ENCODE results near the gene DPP6. TPM values are rescaled to one million over a fixed set of nuclear protein-coding genes. Genes with fewer than 3 reads are reported as not detected.

Gene DPP6
- total RNA-seq, 2 experiments from 2014 or later, result not detected

DNA sequence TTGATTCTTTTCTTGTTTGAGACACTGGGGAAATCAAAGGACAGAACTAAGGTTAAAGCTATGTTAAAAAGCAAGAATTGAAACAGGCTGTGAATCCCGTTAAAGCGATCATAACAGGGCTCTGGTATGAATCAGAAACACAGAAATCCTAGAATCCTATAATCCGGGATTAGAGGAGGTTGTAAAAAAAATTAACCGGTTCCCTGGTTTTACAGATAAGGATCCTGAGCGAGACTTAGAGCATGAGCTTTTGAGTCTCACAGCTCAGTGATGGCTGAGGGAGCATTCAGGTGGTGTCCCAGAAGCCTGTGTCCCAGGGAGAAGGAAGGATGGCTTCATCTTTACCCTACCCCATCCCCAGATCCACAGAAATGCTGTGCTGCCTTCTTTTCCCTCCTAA is 489.4 kb downstream of the DPP6 start:
- POLR2A ChIA-PET, result no interaction called here
- Histone ChIP-seq H3K27me3 (ENCODE audit: control insufficient read depth in 1 of 2, insufficient read depth in 2 of 2, low read length in 2 of 2) (no peaks in the 10 kb centered on the region), H3K4me1 (ENCODE audit: insufficient read depth, low read length) (no peaks in the 10 kb centered on the region), H3K9me3 (ENCODE audit: control insufficient read depth in 1 of 2, insufficient read depth in 1 of 2, low read length in 2 of 2) (peaks cover 0 to 4% of the 10 kb centered on the region in 2 experiments), H3K36me3 (ENCODE audit: insufficient read depth, low read length) (no peaks in the 10 kb centered on the region), H3K27ac (ENCODE audit: low read depth in 1 of 2, low read length in 2 of 2) (no peak overlapping the region), H3K4me3 (ENCODE audit: low read length) (no peak overlapping the region)
- CTCF ChIA-PET, result no interaction called here
- ATAC-seq (ENCODE audit: poor library complexity), result no peak
- H3K27me3 Mint-ChIP-seq, result no peaks in the 10 kb centered on the region
- intact Hi-C loops (cut with DNase I, micrococcal nuclease), result no loop called here
- TF ChIP-seq, protein P1, sequence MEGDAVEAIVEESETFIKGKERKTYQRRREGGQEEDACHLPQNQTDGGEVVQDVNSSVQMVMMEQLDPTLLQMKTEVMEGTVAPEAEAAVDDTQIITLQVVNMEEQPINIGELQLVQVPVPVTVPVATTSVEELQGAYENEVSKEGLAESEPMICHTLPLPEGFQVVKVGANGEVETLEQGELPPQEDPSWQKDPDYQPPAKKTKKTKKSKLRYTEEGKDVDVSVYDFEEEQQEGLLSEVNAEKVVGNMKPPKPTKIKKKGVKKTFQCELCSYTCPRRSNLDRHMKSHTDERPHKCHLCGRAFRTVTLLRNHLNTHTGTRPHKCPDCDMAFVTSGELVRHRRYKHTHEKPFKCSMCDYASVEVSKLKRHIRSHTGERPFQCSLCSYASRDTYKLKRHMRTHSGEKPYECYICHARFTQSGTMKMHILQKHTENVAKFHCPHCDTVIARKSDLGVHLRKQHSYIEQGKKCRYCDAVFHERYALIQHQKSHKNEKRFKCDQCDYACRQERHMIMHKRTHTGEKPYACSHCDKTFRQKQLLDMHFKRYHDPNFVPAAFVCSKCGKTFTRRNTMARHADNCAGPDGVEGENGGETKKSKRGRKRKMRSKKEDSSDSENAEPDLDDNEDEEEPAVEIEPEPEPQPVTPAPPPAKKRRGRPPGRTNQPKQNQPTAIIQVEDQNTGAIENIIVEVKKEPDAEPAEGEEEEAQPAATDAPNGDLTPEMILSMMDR (IDR thresholded peaks at IDR 0.05), result no peak
- no peaks in the 10 kb centered on the region for H3K9me3 Mint-ChIP-seq
- DNase-seq, result no peak
- no peaks in the 10 kb centered on the region for H3K36me3 Mint-ChIP-seq (ENCODE audit: low read depth)
- no peak overlapping the region for H3K4me3 Mint-ChIP-seq
- H3K4me1 Mint-ChIP-seq (ENCODE audit: low read depth), result peaks cover 6% of the 10 kb centered on the region
- no peak overlapping the region for H3K27ac Mint-ChIP-seq

DNA sequence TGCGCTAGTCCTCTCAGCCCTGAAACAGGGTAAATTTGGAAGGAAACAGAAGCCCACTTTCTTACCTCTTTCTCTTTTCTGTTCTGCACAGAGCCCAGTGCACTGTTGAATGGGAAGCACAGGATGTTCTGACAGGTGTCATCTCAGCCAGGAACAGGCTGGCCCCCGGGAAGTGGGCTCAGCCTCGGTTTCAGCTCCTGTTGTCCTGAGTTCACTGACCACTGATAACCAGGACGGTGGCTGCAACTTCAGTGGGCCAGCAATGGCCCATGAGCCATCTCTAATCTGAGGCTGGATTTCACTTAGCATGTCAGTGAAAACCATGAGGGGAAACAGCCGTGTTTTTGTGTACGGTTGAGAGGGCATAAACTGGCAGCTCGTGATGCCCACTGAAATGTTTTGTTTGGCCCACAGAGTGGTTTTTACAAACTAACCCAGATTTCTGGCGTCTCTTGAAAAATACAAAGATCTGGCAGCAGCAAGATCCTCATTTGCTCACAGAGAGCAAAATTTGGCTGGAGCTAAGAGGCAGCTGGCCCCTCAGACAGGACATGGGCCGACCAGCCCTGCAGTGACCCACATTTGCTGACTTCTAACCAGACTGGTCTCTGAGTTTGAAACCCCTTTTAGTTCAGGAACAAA is 494.9 kb downstream of the DPP6 start:
- H3K4me1 Mint-ChIP-seq (ENCODE audit: low read depth), result no peaks in the 10 kb centered on the region
- Histone ChIP-seq H3K27me3 (ENCODE audit: control insufficient read depth in 1 of 2, insufficient read depth in 2 of 2, low read length in 2 of 2) (no peaks in the 10 kb centered on the region), H3K27ac (ENCODE audit: low read depth in 1 of 2, low read length in 2 of 2) (no peak overlapping the region), H3K4me1 (ENCODE audit: insufficient read depth, low read length) (no peaks in the 10 kb centered on the region), H3K36me3 (ENCODE audit: insufficient read depth, low read length) (no peaks in the 10 kb centered on the region), H3K9me3 (ENCODE audit: control insufficient read depth in 1 of 2, insufficient read depth in 1 of 2, low read length in 2 of 2) (peaks cover 0 to 21% of the 10 kb centered on the region in 2 experiments), H3K4me3 (ENCODE audit: low read length) (no peak overlapping the region)
- POLR2A ChIA-PET, result no interaction called here
- TF ChIP-seq, protein P1 (IDR thresholded peaks at IDR 0.05), result no peak
- DNase-seq, result no peak
- H3K36me3 Mint-ChIP-seq (ENCODE audit: low read depth), result no peaks in the 10 kb centered on the region
- no peak for ATAC-seq (ENCODE audit: poor library complexity)
- H3K4me3 Mint-ChIP-seq, result no peak overlapping the region
- H3K27me3 Mint-ChIP-seq, result no peaks in the 10 kb centered on the region
- H3K27ac Mint-ChIP-seq, result no peak overlapping the region
- intact Hi-C loops (cut with DNase I, micrococcal nuclease), result no loop called here
- CTCF ChIA-PET, result no interaction called here
- no peaks in the 10 kb centered on the region for H3K9me3 Mint-ChIP-seq

DNA sequence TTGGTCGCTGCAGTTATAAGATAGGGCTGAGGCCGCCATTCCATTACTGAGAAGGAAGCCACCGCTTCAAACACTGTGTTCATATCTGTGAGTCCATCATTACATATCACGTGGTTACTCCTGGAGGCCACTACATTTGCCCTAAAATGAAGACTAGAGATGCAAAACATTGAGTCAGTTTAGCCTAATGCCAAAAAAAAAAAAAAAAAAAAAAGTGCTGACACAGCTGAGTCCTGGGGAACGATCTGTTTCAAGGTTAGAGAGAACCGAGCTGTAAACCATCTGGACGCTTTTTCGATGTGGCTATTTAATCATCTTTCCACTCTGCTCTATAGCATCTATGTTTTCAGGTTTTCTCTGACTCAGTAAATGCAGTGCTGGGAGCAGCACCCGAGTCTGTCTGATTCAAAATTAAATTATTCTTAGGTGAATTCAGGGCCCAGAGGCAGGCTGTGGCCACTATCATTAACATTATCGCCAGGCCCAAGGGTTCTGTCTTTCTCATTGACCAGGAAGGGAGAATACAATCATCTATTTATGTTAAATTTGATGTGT is 501.6 kb downstream of the DPP6 start:
- Mint-ChIP-seq H3K9me3 (peaks cover 13% of the 10 kb centered on the region), H3K27me3 (no peaks in the 10 kb centered on the region), H3K27ac (no peak overlapping the region), H3K4me3 (no peak overlapping the region), H3K4me1 (ENCODE audit: low read depth) (no peaks in the 10 kb centered on the region), H3K36me3 (ENCODE audit: low read depth) (no peaks in the 10 kb centered on the region)
- Histone ChIP-seq H3K36me3 (ENCODE audit: insufficient read depth, low read length) (no peaks in the 10 kb centered on the region), H3K27ac (ENCODE audit: low read depth in 1 of 2, low read length in 2 of 2) (no peak overlapping the region), H3K4me1 (ENCODE audit: insufficient read depth, low read length) (no peaks in the 10 kb centered on the region), H3K9me3 (ENCODE audit: control insufficient read depth in 1 of 2, insufficient read depth in 1 of 2, low read length in 2 of 2) (peaks cover 0 to 3% of the 10 kb centered on the region in 2 experiments), H3K4me3 (ENCODE audit: low read length) (no peak overlapping the region), H3K27me3 (ENCODE audit: control insufficient read depth in 1 of 2, insufficient read depth in 2 of 2, low read length in 2 of 2) (no peaks in the 10 kb centered on the region)
- ChIA-PET POLR2A (no interaction called here), CTCF (interaction anchor here (0.6 kb wide), 1 partner anchor 232 kb away, joined by 5 read pairs; no protein-coding TSS in a partner anchor)
- no peak for ATAC-seq (ENCODE audit: poor library complexity)
- TF ChIP-seq, protein P1 (IDR thresholded peaks at IDR 0.05), result no peak
- no peak for DNase-seq
- intact Hi-C loops (cut with DNase I, micrococcal nuclease), result no loop called here

Data from CD4-positive, alpha-beta T cell (primary cell).